22Rv1 (cell line): ENCODE measurements around the gene OSBPL7.

ENCODE experiments used
- ZFX ChIP-seq: fragments of 450-650 bp; IDR thresholded peaks from 2 replicates; pipeline ENCODE4 v1.6.1; 2017; ENCODE audit warnings: antibody characterized with exemption, borderline replicate concordance
- TF ChIP-seq, protein P1 (sequence below): fragments of 450-650 bp; IDR thresholded peaks from 2 replicates; pipeline ENCODE4 v1.5.1; 2017; ENCODE audit warnings: mild to moderate bottlenecking

DNA sequence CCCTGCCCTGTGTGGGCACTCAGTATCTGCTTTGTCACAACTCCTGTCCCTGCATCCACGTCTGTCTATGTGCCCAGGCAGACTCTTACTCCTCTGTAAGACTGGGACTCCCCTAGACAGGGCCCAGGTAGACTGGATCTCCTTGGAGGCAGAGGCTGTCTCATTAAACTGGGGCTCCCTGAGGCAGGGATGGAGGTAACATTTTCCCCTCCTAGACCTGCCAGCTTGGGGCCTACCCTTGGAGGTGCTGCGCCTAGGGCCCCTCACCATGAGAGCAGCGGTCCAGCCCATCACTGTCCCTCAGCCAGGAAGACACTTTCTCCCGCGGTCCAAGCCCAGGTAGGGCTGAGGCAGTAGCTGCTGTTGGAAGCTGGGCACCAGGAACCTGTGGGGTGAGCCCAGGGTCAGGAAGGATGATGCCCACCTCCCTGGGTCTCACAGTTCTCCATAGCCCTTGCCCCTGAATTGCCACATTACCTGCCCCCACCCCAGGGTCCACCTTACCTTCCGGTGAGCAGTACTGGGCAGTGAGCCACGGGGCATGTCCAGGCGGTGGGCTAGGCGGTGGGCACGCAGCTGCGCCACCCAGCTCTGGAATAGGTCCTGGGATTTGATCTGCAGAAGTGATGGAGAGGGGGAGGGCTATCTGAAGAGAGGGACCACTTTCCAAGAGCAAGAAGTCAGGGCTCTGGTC is 3.4 kb downstream of the OSBPL7 start:
- TF ChIP-seq, protein P1, sequence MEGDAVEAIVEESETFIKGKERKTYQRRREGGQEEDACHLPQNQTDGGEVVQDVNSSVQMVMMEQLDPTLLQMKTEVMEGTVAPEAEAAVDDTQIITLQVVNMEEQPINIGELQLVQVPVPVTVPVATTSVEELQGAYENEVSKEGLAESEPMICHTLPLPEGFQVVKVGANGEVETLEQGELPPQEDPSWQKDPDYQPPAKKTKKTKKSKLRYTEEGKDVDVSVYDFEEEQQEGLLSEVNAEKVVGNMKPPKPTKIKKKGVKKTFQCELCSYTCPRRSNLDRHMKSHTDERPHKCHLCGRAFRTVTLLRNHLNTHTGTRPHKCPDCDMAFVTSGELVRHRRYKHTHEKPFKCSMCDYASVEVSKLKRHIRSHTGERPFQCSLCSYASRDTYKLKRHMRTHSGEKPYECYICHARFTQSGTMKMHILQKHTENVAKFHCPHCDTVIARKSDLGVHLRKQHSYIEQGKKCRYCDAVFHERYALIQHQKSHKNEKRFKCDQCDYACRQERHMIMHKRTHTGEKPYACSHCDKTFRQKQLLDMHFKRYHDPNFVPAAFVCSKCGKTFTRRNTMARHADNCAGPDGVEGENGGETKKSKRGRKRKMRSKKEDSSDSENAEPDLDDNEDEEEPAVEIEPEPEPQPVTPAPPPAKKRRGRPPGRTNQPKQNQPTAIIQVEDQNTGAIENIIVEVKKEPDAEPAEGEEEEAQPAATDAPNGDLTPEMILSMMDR, result no peak
- TF ChIP-seq ZFX, result no peak
